SK-N-SH (cell line): ENCODE results near the gene ENTR1. TPM values are rescaled to one million over a fixed set of nuclear protein-coding genes. Genes with fewer than 3 reads are reported as not detected.

Experiments
- CTCF ChIA-PET: fragments of 300-600, 350-600 bp; formaldehyde crosslinking; extraction: SDS; loops from one replicate; lab custom pipeline; 2021; lab: Yijun Ruan, JAX
- POLR2A ChIA-PET: fragments of 350-600 bp; sonication (Branson Sonifier 250); formaldehyde crosslinking; extraction: SDS; loops from one replicate; lab custom pipeline; 2020; ENCODE audit warnings: antibody characterized with exemption, inconsistent platforms; lab: Yijun Ruan, JAX
- DNase-seq: peaks from one replicate; pipeline ENCODE4 v3.0.0; 2012
- H2AFZ ChIP-seq: fragments of 200-600 bp; sonication (generic); 2 replicates; pipeline ENCODE4 v1.8.1; 2016; ENCODE audit warnings: antibody characterized with exemption, mild to moderate bottlenecking, low read depth
- H3F3A ChIP-seq: fragments of 200-600 bp; sonication (generic); replicated peaks from 2 replicates; pipeline ENCODE3; 2016; ENCODE audit warnings: antibody characterized with exemption, mild to moderate bottlenecking; ENCODE audit not compliant: insufficient read depth
- H3K27ac ChIP-seq, 2 experiments: fragments of 200-500 bp in 1 of 2; fragments of 200-600 bp in 1 of 2; sonication (Bioruptor generic) in 1 of 2; sonication (generic), shearing (Covaris generic) in 1 of 2; 2 replicates each; pipeline versions ENCODE4 v1.5.1 to v1.6.1; 2014 to 2016; ENCODE audit warnings: low read depth in 2 of 2, inconsistent platforms in 1 of 2, low read length in 1 of 2, mild to moderate bottlenecking in 1 of 2, mixed read lengths in 1 of 2
- H3K27me3 ChIP-seq: fragments of 200-600 bp; sonication (generic), shearing (Covaris generic); 2 replicates; pipeline ENCODE4 v1.6.1; 2016; ENCODE audit warnings: mixed run types; ENCODE audit not compliant: insufficient read depth
- H3K36me3 ChIP-seq, 2 experiments: fragments of 200-500 bp in 1 of 2; fragments of 200-600 bp in 1 of 2; sonication (Bioruptor generic) in 1 of 2; sonication (generic) in 1 of 2; replicated peaks in 1 of 2; 2 replicates each; pipeline versions ENCODE3 to v1.5.1; 2014 to 2016; ENCODE audit warnings: low read length in 1 of 2, mild to moderate bottlenecking in 1 of 2; ENCODE audit not compliant: insufficient read depth in 2 of 2, control insufficient read depth in 1 of 2
- H3K4me1 ChIP-seq, 2 experiments: fragments of 200-500 bp in 1 of 2; fragments of 200-600 bp in 1 of 2; sonication (Bioruptor generic) in 1 of 2; sonication (generic), shearing (Covaris generic) in 1 of 2; 2 replicates each; pipeline versions ENCODE4 v1.5.1 to v1.6.1; 2014 to 2016; ENCODE audit warnings: low read depth in 1 of 2, low read length in 1 of 2, mixed run types in 1 of 2; ENCODE audit not compliant: insufficient read depth in 2 of 2, control insufficient read depth in 1 of 2
- H3K4me2 ChIP-seq: fragments of 200-600 bp; sonication (generic), shearing (Covaris generic); 2 replicates; pipeline ENCODE4 v1.6.1; 2017; ENCODE audit warnings: mixed run types
- H3K4me3 ChIP-seq, 2 experiments: fragments of 200-500 bp in 1 of 2; fragments of 200-600 bp in 1 of 2; sonication (Bioruptor generic) in 1 of 2; sonication (generic), shearing (Covaris generic) in 1 of 2; 2 replicates each; pipeline versions ENCODE4 v1.5.1 to v1.8.1; 2014 to 2016; ENCODE audit warnings: low read depth in 2 of 2, inconsistent platforms in 1 of 2, low read length in 1 of 2, mild to moderate bottlenecking in 1 of 2, mixed read lengths in 1 of 2, moderate library complexity in 1 of 2
- H3K79me2 ChIP-seq: fragments of 200-600 bp; sonication (generic); 2 replicates; pipeline ENCODE4 v1.8.1; 2017; ENCODE audit warnings: mild to moderate bottlenecking; ENCODE audit not compliant: insufficient read depth
- H3K9ac ChIP-seq: fragments of 200-600 bp; sonication (generic); 2 replicates; pipeline ENCODE4 v1.6.1; 2017; ENCODE audit warnings: mixed run types
- H3K9me2 ChIP-seq: fragments of 200-600 bp; sonication (generic); 2 replicates; pipeline ENCODE4 v1.6.1; 2017; ENCODE audit warnings: mixed run types
- H3K9me3 ChIP-seq: fragments of 200-600 bp; sonication (generic); 2 replicates; pipeline ENCODE4 v1.6.1; 2017; ENCODE audit warnings: mixed run types, mild to moderate bottlenecking, moderate library complexity
- H4K20me1 ChIP-seq: fragments of 200-600 bp; sonication (generic); 2 replicates; pipeline ENCODE4 v1.6.1; 2017; ENCODE audit warnings: mild to moderate bottlenecking, mixed run types; ENCODE audit not compliant: insufficient read depth
- CHD2 ChIP-seq: fragments of 150-350 bp; IDR thresholded peaks from 2 replicates; pipeline ENCODE4 v1.6.1; 2018; ENCODE audit warnings: low read length; ENCODE audit not compliant: partially characterized antibody
- ELF1 ChIP-seq: IDR thresholded peaks from 2 replicates; pipeline ENCODE4 v1.4.0; 2012
- EZH2phosphoT487 ChIP-seq: fragments of 200-600 bp; sonication (generic); IDR thresholded peaks from 2 replicates; pipeline ENCODE4 v1.6.1; 2017; ENCODE audit warnings: low read depth, mixed run types, mild to moderate bottlenecking, antibody characterized with exemption, moderate library complexity, borderline replicate concordance
- FOXM1 ChIP-seq: IDR thresholded peaks from 2 replicates; pipeline ENCODE4 v1.4.0; 2012; ENCODE audit warnings: low read depth, mild to moderate bottlenecking
- GABPA ChIP-seq: IDR thresholded peaks from 2 replicates; pipeline ENCODE4 v1.4.0; 2012; ENCODE audit warnings: low read depth, mild to moderate bottlenecking
- GATA2 ChIP-seq: sonication (generic); formaldehyde crosslinking; IDR thresholded peaks from 2 replicates; pipeline ENCODE4 v1.5.0; 2020; ENCODE audit warnings: mild to moderate bottlenecking, missing genetic modification reagents
- MEF2A ChIP-seq: IDR thresholded peaks from 2 replicates; pipeline ENCODE4 v1.4.0; 2012; ENCODE audit warnings: low read depth, borderline replicate concordance
- NFIC ChIP-seq: IDR thresholded peaks from 2 replicates; pipeline ENCODE4 v1.4.0; 2012; ENCODE audit warnings: borderline replicate concordance
- POLR2AphosphoS5 ChIP-seq: IDR thresholded peaks from 2 replicates; pipeline ENCODE4 v1.6.1; 2012; ENCODE audit warnings: low read depth, low read length
- RCOR1 ChIP-seq: fragments of 150-350 bp; IDR thresholded peaks from 2 replicates; pipeline ENCODE4 v1.6.1; 2017; ENCODE audit warnings: antibody characterized with exemption, low read length
- REST ChIP-seq: IDR thresholded peaks from 2 replicates; pipeline ENCODE4 v1.6.1; 2012; ENCODE audit warnings: mild to moderate bottlenecking, low read depth, low read length, moderate library complexity
- TEAD4 ChIP-seq: IDR thresholded peaks from 2 replicates; pipeline ENCODE4 v1.4.0; 2012; ENCODE audit warnings: mild to moderate bottlenecking, borderline replicate concordance; ENCODE audit not compliant: insufficient read depth
- USF2 ChIP-seq: fragments of 150-350 bp; IDR thresholded peaks from 2 replicates; pipeline ENCODE4 v1.6.1; 2017; ENCODE audit warnings: antibody characterized with exemption, low read length, low read depth, borderline replicate concordance
- YY1 ChIP-seq: IDR thresholded peaks from 2 replicates; pipeline ENCODE4 v1.4.0; 2012; ENCODE audit warnings: low read depth, mild to moderate bottlenecking
- ZBTB33 ChIP-seq: IDR thresholded peaks from 2 replicates; pipeline ENCODE4 v1.4.0; 2012; ENCODE audit warnings: low read depth, borderline replicate concordance
- WGBS: methylation state at CpG from one replicate; pipeline ENCODE4 v1.1.6; 2017; ENCODE audit warnings: low lambda C conversion rate; 5-methylcytosine and 5-hydroxymethylcytosine counted together
- polyA plus RNA-seq, 3 experiments: library from polyadenylated mRNA; depleted of rRNA; stranded (reverse); fragments of >200 nt; gene quantifications; 2 replicates each; pipeline ENCODE4 v1.2.3, GENCODE V29; 2012

ENTR1 gene
- polyA plus RNA-seq, 1 of the 3 experiments (the other 2 are of a cell fraction), result 71.3 TPM

GRCh38 chr9:136370037-136370436 is 40.4 kb downstream of the ENTR1 start:
- CTCF ChIA-PET, result interaction anchor here (1.4 to 1.7 kb wide), 2 partner anchors 23 to 31 kb away, joined by 3 read pairs; no protein-coding TSS in a partner anchor
- H3K9me2 ChIP-seq, result no peaks in the 10 kb centered on the region
- no peak for TF ChIP-seq FOXM1
- TF ChIP-seq ELF1, result no peak
- TF ChIP-seq TEAD4, result no peak
- TF ChIP-seq, all 33 proteins: peak for 0
- H3K4me1 ChIP-seq, result peaks cover 0 to 40% of the 10 kb centered on the region in 2 experiments; a peak in 1 of 4 replicates
- POLR2A ChIA-PET, result no interaction called here
- no peaks in the 10 kb centered on the region for H3K27me3 ChIP-seq
- H3K36me3 ChIP-seq, result peaks cover 0 to 5% of the 10 kb centered on the region in 2 experiments
- no peak overlapping the region for H3K27ac ChIP-seq
- H3F3A ChIP-seq, result no peaks in the 10 kb centered on the region
- no peak overlapping the region for H3K4me3 ChIP-seq
- WGBS, result no CpG with 5 or more reads among the region's 19 CpGs
- no peaks in the 10 kb centered on the region for H3K9me3 ChIP-seq
- DNase-seq, result no peak
- H3K4me2 ChIP-seq, result no peak overlapping the region
- H3K79me2 ChIP-seq, result no peaks in the 10 kb centered on the region
- no peak overlapping the region for H2AFZ ChIP-seq
- H3K9ac ChIP-seq, result no peak overlapping the region
- H4K20me1 ChIP-seq, result no peaks in the 10 kb centered on the region

GRCh38 chr9:136368190-136368589 is 42.2 kb downstream of the ENTR1 start:
- H3F3A ChIP-seq, result no peaks in the 10 kb centered on the region
- no peak for DNase-seq

More at GRCh38 chr9:136368190-136368589, 42.2 kb downstream of the ENTR1 start:
- H3K27ac ChIP-seq, result no peak overlapping the region
- H3K4me1 ChIP-seq, result peaks cover 0 to 36% of the 10 kb centered on the region in 2 experiments; a peak in 1 of 4 replicates
- no peak overlapping the region for H3K4me2 ChIP-seq
- 90% methylated on average over 5 of the region's 18 CpGs for WGBS
- H3K9me3 ChIP-seq, result no peaks in the 10 kb centered on the region
- H3K9ac ChIP-seq, result no peak overlapping the region
- no peaks in the 10 kb centered on the region for H3K9me2 ChIP-seq
- CTCF ChIA-PET, result interaction anchor here (0.7 to 2.3 kb wide), 6 partner anchors 17 to 55 kb away, joined by 3 to 5 read pairs (median 4); no protein-coding TSS in a partner anchor
- H3K27me3 ChIP-seq, result no peaks in the 10 kb centered on the region
- no peaks in the 10 kb centered on the region for H4K20me1 ChIP-seq
- H2AFZ ChIP-seq, result no peak overlapping the region
- no peak for TF ChIP-seq CHD2
- TF ChIP-seq EZH2phosphoT487, result no peak
- no peak for TF ChIP-seq NFIC
- TF ChIP-seq ZBTB33, result no peak
- no peak for TF ChIP-seq RCOR1
- no peak for TF ChIP-seq POLR2AphosphoS5
- no peak for TF ChIP-seq REST
- no peak for TF ChIP-seq MEF2A
- no peak for TF ChIP-seq TEAD4
- no peak for TF ChIP-seq USF2
- no peak for TF ChIP-seq GATA2 (CRISPR knock-in tag)
- no peak for TF ChIP-seq YY1
- TF ChIP-seq GABPA, result no peak
- TF ChIP-seq, all 33 proteins: peak for 0
- Histone ChIP-seq H3K36me3 (no peaks in the 10 kb centered on the region), H3K4me3 (no peak overlapping the region), H3K79me2 (no peaks in the 10 kb centered on the region)
- POLR2A ChIA-PET, result no interaction called here
